CD14-positive monocyte (primary cell): ENCODE results near the gene SCEL. TPM values are rescaled to one million over a fixed set of nuclear protein-coding genes. Genes with fewer than 3 reads are reported as not detected.

ENCODE experiments used
- DNase-seq, 3 donors: peaks; one replicate each; pipeline ENCODE4 v3.0.0-alpha.2; 2011 to 2022
- H2AFZ ChIP-seq: 2 replicates; pipeline ENCODE4 v1.6.0; 2012; ENCODE audit warnings: mild to moderate bottlenecking, low read depth, low read length, inconsistent platforms; ENCODE audit not compliant: insufficient read depth, poor library complexity, severe bottlenecking
- H3K27ac ChIP-seq, 2 donors: 1 replicate in 1 of 2; 2 replicates in 1 of 2; pipeline ENCODE4 v1.5.1; 2012 to 2013; ENCODE audit warnings: low read length in 2 of 2, control low read depth in 1 of 2, inconsistent platforms in 1 of 2, low read depth in 1 of 2, mild to moderate bottlenecking in 1 of 2
- H3K27me3 ChIP-seq, 2 donors: one replicate each; pipeline versions ENCODE4 v1.6.0 to v1.6.1; 2011 to 2013; ENCODE audit warnings: low read length in 2 of 2; ENCODE audit not compliant: control insufficient read depth in 2 of 2, insufficient read depth in 2 of 2
- H3K36me3 ChIP-seq, 2 donors: replicated peaks in 1 of 2; 1 replicate in 1 of 2; 2 replicates in 1 of 2; pipeline versions ENCODE4 v1.5.1 to v1.6.1; 2012 to 2013; ENCODE audit warnings: low read length in 2 of 2, control low read depth in 1 of 2, inconsistent platforms in 1 of 2, mild to moderate bottlenecking in 1 of 2; ENCODE audit not compliant: insufficient read depth in 2 of 2, control insufficient read depth in 1 of 2
- H3K4me1 ChIP-seq, 2 donors: 1 replicate in 1 of 2; 2 replicates in 1 of 2; pipeline versions ENCODE4 v1.5.1 to v1.6.1; 2012 to 2013; ENCODE audit warnings: low read length in 2 of 2, control low read depth in 1 of 2, inconsistent platforms in 1 of 2, mild to moderate bottlenecking in 1 of 2, moderate library complexity in 1 of 2; ENCODE audit not compliant: insufficient read depth in 2 of 2, control insufficient read depth in 1 of 2
- H3K4me2 ChIP-seq: replicated peaks from 2 replicates; pipeline ENCODE3; 2012; ENCODE audit warnings: low read length, moderate library complexity, mild to moderate bottlenecking; ENCODE audit not compliant: poor library complexity, severe bottlenecking; ENCODE audit errors: extremely low read depth
- H3K4me3 ChIP-seq, 3 experiments: fragments of 200-600 bp in 1 of 3; sonication (generic) in 1 of 3; replicated peaks in 1 of 3; 1 replicate in 2 of 3; 2 replicates in 1 of 3; pipeline ENCODE4 v1.5.1; 2011 to 2013; ENCODE audit warnings: low read length in 3 of 3, mild to moderate bottlenecking in 3 of 3, control low read depth in 2 of 3, low read depth in 2 of 3, inconsistent platforms in 1 of 3, moderate library complexity in 1 of 3
- H3K79me2 ChIP-seq: 2 replicates; pipeline ENCODE4 v1.6.0; 2012; ENCODE audit warnings: mild to moderate bottlenecking, control low read depth, inconsistent platforms, low read length, moderate library complexity; ENCODE audit not compliant: insufficient read depth
- H3K9ac ChIP-seq: 2 replicates; pipeline ENCODE4 v1.6.0; 2017; ENCODE audit warnings: low read length, mild to moderate bottlenecking; ENCODE audit not compliant: insufficient read depth, poor library complexity, severe bottlenecking
- H3K9me3 ChIP-seq, 2 donors: replicated peaks in 1 of 2; 1 replicate in 1 of 2; 2 replicates in 1 of 2; pipeline versions ENCODE4 v1.5.1 to v1.6.1; 2012 to 2013; ENCODE audit warnings: low read length in 2 of 2, control low read depth in 1 of 2; ENCODE audit not compliant: control insufficient read depth in 1 of 2, insufficient read depth in 1 of 2
- H4K20me1 ChIP-seq: 2 replicates; pipeline ENCODE4 v1.6.0; 2012; ENCODE audit warnings: mild to moderate bottlenecking, low read length, control low read depth, moderate library complexity; ENCODE audit not compliant: insufficient read depth
- H3K27ac Mint-ChIP-seq, 7 donors: one replicate each; pipeline ENCODE4 v1.8.0; 2020; ENCODE audit warnings: mild to moderate bottlenecking in 7 of 7, mixed read lengths in 7 of 7, moderate library complexity in 6 of 7, inconsistent platforms in 2 of 7
- H3K27me3 Mint-ChIP-seq, 3 donors: one replicate each; pipeline ENCODE4 v1.8.0; 2021 to 2022; ENCODE audit warnings: low read depth in 3 of 3, mild to moderate bottlenecking in 3 of 3, mixed read lengths in 3 of 3, moderate library complexity in 3 of 3, inconsistent platforms in 1 of 3
- H3K36me3 Mint-ChIP-seq, 2 donors: one replicate each; pipeline ENCODE4 v1.8.0; 2020; ENCODE audit warnings: mixed read lengths in 2 of 2, inconsistent platforms in 1 of 2, mild to moderate bottlenecking in 1 of 2
- H3K4me1 Mint-ChIP-seq: one replicate; pipeline ENCODE4 v1.8.0; 2020; ENCODE audit warnings: mild to moderate bottlenecking, mixed read lengths
- H3K4me3 Mint-ChIP-seq, 2 donors: one replicate each; pipeline ENCODE4 v1.8.0; 2020; ENCODE audit warnings: mild to moderate bottlenecking in 2 of 2, mixed read lengths in 2 of 2, moderate library complexity in 1 of 2
- H3K9me3 Mint-ChIP-seq, 7 donors: one replicate each; pipeline ENCODE4 v1.8.0; 2020 to 2022; ENCODE audit warnings: mixed read lengths in 7 of 7, mild to moderate bottlenecking in 6 of 7, moderate library complexity in 6 of 7, inconsistent platforms in 2 of 7
- WGBS: methylation state at CpG from one replicate; pipeline ENCODE4 v1.1.5; 2013; ENCODE audit warnings: missing lambda C conversion rate; ENCODE audit not compliant: insufficient coverage; 5-methylcytosine and 5-hydroxymethylcytosine counted together
- intact Hi-C, 2 donors: fragments of 100-400 bp; cut with micrococcal nuclease; formaldehyde crosslinking; loops; one replicate each; pipeline versions ENCODE4 v1.15.0 to v1.15.1; 2023
- polyA minus RNA-seq: library from RNA; depleted of rRNA, polyadenylated mRNA; stranded (reverse); fragments of >200 nt; gene quantifications from 2 replicates; pipeline ENCODE4 v1.2.3, GENCODE V29; 2012
- polyA plus RNA-seq, 3 donors: library from polyadenylated mRNA; depleted of rRNA in 1 of 3; unstranded in 2 of 3; stranded (reverse) in 1 of 3; fragments of 300-500 nt in 2 of 3; fragments of >200 nt in 1 of 3; fragmentation: Illumina TruSeq in 2 of 3; gene quantifications; 1 replicate in 2 of 3; 2 replicates in 1 of 3; pipeline ENCODE4 v1.2.3, GENCODE V29; 2012 to 2021
- total RNA-seq, 12 experiments: library from RNA in 1 of 12; stranded (reverse) in 1 of 12; fragments of 120-200 nt in 1 of 12; gene quantifications; one replicate each; pipeline ENCODE4 v1.2.4 and lab custom pipeline; 2013 to 2026; ENCODE audit warnings: mixed read lengths in 6 of 12, inconsistent platforms in 1 of 12
- TF ChIP-seq, protein P1 (sequence below): fragments of 200-600 bp; IDR thresholded peaks from one replicate; pipeline ENCODE4 v1.8.0; 2022; ENCODE audit warnings: antibody characterized with exemption, mild to moderate bottlenecking

SCEL gene, protein sequence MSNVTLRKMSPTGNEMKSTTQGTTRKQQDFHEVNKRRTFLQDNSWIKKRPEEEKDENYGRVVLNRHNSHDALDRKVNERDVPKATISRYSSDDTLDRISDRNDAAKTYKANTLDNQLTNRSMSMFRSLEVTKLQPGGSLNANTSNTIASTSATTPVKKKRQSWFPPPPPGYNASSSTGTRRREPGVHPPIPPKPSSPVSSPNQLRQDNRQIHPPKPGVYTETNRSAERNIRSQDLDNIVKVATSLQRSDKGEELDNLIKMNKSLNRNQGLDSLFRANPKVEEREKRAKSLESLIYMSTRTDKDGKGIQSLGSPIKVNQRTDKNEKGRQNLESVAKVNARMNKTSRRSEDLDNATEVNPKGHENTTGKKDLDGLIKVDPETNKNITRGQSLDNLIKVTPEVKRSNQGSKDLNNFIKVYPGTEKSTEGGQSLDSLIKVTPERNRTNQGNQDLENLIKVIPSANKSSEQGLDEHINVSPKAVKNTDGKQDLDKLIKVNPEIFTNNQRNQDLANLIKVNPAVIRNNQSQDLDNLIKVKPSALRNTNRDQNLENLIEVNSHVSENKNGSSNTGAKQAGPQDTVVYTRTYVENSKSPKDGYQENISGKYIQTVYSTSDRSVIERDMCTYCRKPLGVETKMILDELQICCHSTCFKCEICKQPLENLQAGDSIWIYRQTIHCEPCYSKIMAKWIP
- total RNA-seq (2013), result 0.02 TPM
- polyA plus RNA-seq (not detected), polyA minus RNA-seq (not detected in 2 replicates), total RNA-seq (lab: John Stamatoyannopoulos, UW) (0 to 2.7 (median 0.06) reads per million in 11 experiments)

DNA sequence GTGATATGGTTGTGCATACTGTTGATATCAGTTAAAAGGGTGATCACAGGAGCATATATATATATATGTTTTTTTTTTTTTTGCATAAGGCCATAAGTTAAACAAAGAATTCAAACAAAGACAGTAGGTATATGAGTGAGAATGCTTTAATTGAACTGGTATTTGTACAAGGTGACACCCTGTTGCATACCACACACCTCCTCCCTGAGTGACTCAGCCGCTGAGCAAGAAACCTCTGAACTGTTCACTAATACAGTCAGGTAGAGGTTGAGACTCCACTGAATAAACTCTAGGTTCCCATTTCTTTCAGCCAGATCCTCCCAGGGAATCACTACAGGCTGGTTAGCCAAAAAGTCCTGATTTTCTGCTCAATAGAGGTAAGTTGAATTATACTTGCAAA, at the start of gene SCEL:
TSS of gene SCEL (plus strand) at position 259 of the 400 bp plus-strand sequence. CDS start 20,170 bp downstream, outside the sequence.
- peak within 1 kb of the TSS in 1 of 7 donors; percentile 25 for H3K27ac Mint-ChIP-seq

More for the DNA sequence above, at the start of gene SCEL:
- H4K20me1 ChIP-seq, result no peaks in the 10 kb centered on the region
- no peaks in the 10 kb centered on the region for H3K27me3 Mint-ChIP-seq
- H3K79me2 ChIP-seq, result no peaks in the 10 kb centered on the region
- no peaks in the 10 kb centered on the region for H3K27me3 ChIP-seq
- no peak within 1 kb of the TSS for H3K27ac ChIP-seq
- no peaks in the 10 kb centered on the region for H3K4me1 ChIP-seq
- TF ChIP-seq, protein P1, sequence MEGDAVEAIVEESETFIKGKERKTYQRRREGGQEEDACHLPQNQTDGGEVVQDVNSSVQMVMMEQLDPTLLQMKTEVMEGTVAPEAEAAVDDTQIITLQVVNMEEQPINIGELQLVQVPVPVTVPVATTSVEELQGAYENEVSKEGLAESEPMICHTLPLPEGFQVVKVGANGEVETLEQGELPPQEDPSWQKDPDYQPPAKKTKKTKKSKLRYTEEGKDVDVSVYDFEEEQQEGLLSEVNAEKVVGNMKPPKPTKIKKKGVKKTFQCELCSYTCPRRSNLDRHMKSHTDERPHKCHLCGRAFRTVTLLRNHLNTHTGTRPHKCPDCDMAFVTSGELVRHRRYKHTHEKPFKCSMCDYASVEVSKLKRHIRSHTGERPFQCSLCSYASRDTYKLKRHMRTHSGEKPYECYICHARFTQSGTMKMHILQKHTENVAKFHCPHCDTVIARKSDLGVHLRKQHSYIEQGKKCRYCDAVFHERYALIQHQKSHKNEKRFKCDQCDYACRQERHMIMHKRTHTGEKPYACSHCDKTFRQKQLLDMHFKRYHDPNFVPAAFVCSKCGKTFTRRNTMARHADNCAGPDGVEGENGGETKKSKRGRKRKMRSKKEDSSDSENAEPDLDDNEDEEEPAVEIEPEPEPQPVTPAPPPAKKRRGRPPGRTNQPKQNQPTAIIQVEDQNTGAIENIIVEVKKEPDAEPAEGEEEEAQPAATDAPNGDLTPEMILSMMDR, result no peak
- H3K9me3 ChIP-seq, result no peaks in the 10 kb centered on the region
- DNase-seq, result no peak
- no peak within 1 kb of the TSS for H2AFZ ChIP-seq
- no CpG with 5 or more reads among the region's 1 CpG for WGBS
- no peak within 1 kb of the TSS for H3K4me2 ChIP-seq
- H3K4me1 Mint-ChIP-seq, result peaks cover 15% of the 10 kb centered on the region
- no peaks in the 10 kb centered on the region for H3K36me3 Mint-ChIP-seq
- H3K9ac ChIP-seq, result no peak within 1 kb of the TSS
- intact Hi-C loops, result no loop called here
- no peak within 1 kb of the TSS for H3K4me3 Mint-ChIP-seq
- no peaks in the 10 kb centered on the region for H3K36me3 ChIP-seq
- no peaks in the 10 kb centered on the region for H3K9me3 Mint-ChIP-seq
- H3K4me3 ChIP-seq, result no peak within 1 kb of the TSS
